Fibroblast of the aortic adventitia (primary cell): ENCODE measurements around the gene UBC. TPM values are rescaled to one million over a fixed set of nuclear protein-coding genes. Genes with fewer than 3 reads are reported as not detected.
A peak's percentile ranks its signal among the peaks of the same experiment; 100 is the strongest.
"Not testable (repeated sequence)": the region's sequence is repeated elsewhere in the genome, so short reads cannot be mapped to it uniquely, and the experiment has no call there.

Experiments used
- DNase-seq: peaks from one replicate; pipeline ENCODE4 v3.0.0-alpha.2; 2010; ENCODE audit warnings: low read depth
- H3K4me3 ChIP-seq: 2 replicates; pipeline ENCODE4 v1.5.1; 2011; ENCODE audit warnings: low read depth, mild to moderate bottlenecking, control low read depth, low read length, moderate library complexity
- CTCF ChIP-seq: IDR thresholded peaks from 2 replicates; pipeline ENCODE4 v1.5.1; 2011; ENCODE audit warnings: mild to moderate bottlenecking, low read length, control low read depth, inconsistent platforms; ENCODE audit not compliant: insufficient read depth
- total RNA-seq: library from RNA; depleted of rRNA; stranded (reverse); fragments of >200 nt; gene quantifications from 2 replicates; pipeline ENCODE4 v1.2.3, GENCODE V29; 2012; ENCODE audit warnings: low replicate concordance

UBC gene
- total RNA-seq, 1 donor, result 1,400 TPM

- no peak for TF ChIP-seq CTCF
- H3K4me3 ChIP-seq, result peak overlapping the region; percentile 22
- DNase-seq, result peak; percentile 95
These were observed 9.9 kb downstream of the UBC start for GRCh38 chr12:124904306-124905098.

GRCh38 chr12:124902916-124903315, 11.5 kb downstream of the UBC start:
- no peak for DNase-seq
- no peak for TF ChIP-seq CTCF
- no peak overlapping the region for H3K4me3 ChIP-seq

- TF ChIP-seq CTCF, result no peak
- no peak for DNase-seq
- H3K4me3 ChIP-seq, result no peak overlapping the region
These were observed 13.4 kb downstream of the UBC start for GRCh38 chr12:124901003-124901402.

GRCh38 chr12:124900345-124900795, 14.1 kb downstream of the UBC start:
- DNase-seq, H3K4me3 ChIP-seq: not testable (repeated sequence)

GRCh38 chr12:124898923-124899294, 15.5 kb downstream of the UBC start:
- no peak for DNase-seq
- no peak for TF ChIP-seq CTCF
- H3K4me3 ChIP-seq, result no peak overlapping the region

GRCh38 chr12:124898200-124898922, 16.1 kb downstream of the UBC start:
- no peak overlapping the region for H3K4me3 ChIP-seq
- TF ChIP-seq CTCF, result peak; percentile 59
- peak; percentile 28 for DNase-seq

GRCh38 chr12:124896461-124896860, 18.0 kb downstream of the UBC start:
- no peak overlapping the region for H3K4me3 ChIP-seq
- DNase-seq, result no peak
- no peak for TF ChIP-seq CTCF
